ENCODE results near the gene FLT4.

Gene FLT4

DNA sequence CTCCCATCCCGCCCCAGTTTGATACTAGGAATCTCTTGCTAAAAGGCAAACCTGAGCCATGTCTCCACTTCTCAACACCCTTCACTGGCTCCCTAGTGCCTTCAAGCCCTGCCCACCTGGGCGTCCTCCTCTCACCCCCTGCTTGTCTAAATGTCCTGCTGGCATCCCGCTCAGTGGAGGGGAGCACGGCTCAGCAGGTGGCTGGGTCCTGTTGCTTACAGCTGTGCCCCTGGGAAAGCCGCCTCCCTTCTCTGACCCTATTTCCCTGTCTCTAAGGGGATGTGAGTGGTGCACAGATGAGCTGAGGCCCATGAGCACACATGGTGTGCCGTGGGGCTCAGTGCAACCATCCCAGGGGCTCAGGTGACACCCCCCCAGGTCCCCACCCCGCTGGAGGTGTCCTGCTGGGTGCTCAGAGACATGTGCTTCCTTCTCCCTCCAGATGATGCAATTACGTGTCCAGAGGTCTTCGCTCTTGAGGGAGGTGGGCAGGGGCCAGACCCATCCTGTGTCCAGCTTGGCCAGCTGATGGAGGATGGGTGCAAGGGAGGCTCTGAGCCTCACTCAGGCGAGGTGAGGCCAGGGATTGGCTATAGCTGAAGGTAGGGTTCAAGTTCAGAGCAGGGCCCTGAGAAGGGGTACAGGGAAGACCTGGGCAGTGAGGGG lies 24.1 kb downstream of the FLT4 start:
- DNase-seq = no peak

DNA sequence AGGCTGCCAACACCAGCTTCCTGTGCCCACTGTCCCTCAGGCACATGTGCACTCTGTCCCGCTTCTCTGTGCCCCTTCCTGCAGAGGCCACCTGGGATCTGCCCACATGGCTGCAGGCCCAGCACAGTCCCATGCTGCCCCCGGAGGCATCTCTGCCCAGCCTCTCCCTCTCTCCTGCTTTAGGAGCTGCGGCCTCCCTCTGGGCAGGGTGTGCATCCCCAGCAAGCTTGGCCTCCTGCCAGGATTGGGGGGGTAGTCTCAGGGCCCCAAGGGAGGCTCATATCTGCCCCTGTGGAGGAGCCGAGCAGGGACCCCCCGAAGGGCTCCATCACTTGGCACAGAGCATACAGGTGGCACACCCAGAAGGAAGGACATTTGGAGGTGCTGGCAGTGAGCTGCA lies 24.8 kb downstream of the FLT4 start:
- DNase-seq = no peak

DNA sequence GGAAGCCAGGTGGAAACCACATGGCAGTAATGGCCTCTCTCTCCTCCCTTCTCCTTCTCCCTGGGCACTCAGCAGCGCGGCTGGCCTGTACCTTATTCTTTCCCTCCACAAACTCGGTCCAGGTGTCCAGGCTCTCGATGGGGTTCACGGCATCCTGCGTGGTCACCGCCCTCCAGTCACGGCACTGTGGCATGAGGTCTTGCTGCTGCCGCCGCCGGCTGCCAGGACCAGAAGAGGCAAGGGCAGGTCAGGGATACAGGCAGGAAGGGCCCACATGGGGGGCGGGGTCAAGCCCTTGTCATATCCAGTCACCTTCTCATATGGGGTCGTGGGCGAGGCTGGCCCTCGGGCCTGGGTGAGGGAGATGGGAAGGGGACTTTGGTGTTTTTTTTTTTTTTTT lies 25.6 kb downstream of the FLT4 start:
- no peak for DNase-seq

DNA sequence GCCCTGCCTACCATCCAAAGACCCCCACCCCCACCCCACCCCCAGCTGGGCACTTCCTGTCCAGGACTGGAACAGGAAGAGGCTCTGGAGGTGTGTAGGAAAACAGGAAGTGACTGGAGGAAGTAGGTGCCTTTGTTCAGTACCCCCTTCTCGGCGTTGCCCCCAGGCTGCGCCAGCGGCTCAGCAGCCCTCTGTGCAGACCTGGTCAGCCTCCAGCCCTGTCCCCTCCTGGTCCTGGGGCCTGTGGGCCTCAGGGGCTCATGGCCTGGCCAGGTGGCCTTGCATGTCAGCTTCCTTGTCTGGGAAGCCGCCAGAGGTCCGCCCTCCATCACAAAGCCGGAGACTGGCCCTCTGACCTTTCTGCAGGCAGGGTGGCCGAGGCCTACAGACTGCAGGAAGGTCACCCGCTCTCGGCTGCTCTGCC lies 26.0 kb downstream of the FLT4 start:
- DNase-seq = no peak

GRCh38 chr5:180622910-180623309 lies 26.5 kb downstream of the FLT4 start:
- no peak for DNase-seq

DNA sequence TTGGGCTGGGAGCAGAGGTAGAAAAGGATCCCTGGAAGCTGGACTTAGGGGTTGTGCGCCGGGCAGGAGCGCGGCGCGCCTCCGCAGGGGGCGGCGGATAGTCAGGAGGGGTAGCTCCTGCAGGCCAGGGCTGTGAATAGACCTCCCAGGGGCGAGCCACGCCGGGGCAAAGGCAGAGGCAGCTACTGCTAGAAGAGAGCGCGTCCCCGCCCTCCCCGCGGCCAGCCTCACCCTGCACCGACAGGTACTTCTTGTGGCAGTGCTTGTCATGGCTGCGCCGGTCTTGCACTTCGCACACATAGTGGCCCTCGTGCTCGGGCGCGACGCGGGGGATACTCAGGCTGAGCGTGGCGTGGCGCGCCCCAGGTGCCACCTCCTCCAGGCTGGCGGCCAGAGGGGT lies 28.1 kb downstream of the FLT4 start:
- no peak for DNase-seq

DNA sequence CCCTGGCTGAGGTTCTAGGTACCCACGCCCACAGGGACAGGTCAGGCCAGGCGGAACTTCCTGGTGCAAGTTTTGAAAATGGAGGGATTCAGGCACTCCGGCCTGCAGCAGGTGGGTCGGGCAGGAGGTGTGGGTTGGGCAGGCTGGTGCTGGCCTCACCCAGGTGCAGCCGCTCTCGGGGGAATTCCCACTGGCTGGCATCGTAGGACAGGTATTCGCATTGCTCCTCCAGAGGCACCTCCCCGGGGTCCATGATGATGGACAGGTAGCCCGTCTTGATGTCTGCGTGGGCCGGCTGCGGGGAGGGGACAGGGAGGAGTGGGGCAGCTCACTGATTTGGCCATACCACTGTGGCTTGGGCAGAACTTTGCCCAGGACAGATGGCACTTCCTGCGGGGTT lies 29.4 kb downstream of the FLT4 start:
- DNase-seq = no peak

GRCh38 chr5:180619563-180619915 lies 29.9 kb downstream of the FLT4 start:
- DNase-seq = no peak

DNA sequence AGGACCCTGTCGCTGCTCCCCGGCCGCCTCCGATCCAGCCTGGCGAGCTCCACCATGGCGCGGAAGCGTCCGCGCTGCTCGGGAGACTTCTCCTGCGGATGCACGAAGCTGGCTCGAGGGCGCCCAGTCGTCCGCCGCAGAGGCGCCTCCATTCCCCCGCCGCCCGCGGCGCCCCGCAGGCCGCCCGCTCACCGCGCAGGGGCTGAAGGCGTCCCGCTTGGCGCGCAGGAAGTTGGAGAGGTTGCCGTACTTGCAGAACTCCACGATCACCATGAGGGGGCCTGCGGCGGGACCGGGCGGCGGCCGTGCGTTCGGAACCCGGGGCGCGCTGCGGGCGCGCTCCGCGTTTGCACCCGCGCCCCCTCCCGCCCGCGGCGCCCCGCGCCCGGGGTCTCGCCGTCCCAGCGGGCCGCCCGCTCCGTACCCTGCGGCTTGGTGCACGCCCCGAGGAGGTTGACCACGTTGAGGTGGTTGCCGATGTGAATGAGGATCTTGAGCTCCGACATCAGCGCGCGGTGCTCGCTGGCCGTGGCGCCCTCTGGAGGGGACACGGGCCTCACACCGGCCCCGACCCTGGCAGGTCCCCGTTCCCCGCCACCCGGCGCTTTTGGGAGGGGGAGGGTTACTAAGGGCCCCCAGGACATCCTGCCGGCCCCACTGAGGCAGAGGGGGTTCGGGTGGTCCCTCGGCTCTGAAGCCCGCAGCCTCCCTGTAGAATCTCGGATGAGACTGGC lies 30.4 kb downstream of the FLT4 start:
- DNase-seq = peak; percentile 17

DNA sequence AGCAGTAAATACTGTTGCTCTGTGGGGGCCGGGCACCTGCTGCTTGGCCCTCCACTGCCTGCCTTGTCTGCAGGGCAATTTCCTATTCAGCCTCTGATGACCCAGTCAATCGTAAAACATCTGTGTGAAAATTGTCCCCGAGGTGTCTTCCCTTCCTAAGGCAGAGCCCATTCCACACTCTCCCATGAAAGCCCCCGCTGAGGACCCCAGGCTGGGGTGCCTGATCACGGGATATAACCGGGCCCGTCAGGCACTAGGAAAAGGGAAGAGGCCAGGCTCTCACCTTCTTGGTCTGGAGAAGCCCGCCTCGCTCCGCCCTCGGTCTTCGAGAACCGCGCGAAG lies 30.9 kb downstream of the FLT4 start:
- DNase-seq = no peak

DNA sequence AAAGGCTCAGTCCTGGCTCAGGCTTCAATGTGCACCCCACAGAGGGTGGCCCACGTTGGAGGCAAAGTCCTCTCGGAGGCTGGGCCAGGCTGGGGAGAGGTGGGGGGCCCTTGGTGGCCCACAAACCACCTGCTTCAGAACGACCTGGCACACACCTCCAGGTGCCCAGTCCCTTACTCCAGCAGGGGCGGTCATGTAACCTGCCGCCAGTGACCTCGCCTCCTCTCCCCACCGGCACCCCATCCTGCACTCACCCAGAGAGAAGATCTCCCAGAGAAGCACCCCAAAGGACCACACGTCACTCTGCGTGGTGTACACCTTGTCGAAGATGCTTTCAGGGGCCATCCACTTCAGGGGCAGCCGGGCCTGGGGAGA lies 35.6 kb downstream of the FLT4 start:
- no peak for DNase-seq

DNA sequence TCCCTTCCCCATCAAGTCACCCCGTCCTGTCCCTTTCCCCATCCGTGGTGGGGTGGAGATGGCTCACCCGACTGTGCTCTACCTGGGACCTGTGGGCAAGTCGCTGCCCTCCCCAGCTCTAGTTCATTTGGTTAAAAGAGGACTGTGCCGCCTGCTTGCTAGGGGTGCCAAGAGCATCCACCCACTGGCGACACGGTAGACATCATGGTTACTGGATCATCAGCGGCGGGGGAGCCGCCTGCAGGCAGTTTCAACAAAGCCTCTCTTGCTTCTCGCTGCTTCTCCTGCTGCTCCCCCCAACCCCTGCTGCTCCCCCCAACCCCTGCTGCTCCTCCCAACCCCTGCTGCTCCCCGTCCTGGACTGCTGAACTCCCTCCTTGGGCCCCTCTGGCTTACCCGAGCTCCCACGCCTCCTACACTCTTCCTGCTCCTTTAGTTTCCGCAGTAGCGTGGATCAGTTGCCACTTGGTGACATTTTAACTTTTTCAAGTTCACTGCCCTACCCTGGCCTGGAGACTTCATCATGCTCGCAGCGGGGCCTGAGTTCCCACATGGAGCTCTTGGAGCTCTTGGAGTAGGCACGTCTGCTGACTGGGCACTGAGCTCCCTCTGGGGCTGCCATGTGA lies 36.1 kb downstream of the FLT4 start:
- no peak for DNase-seq

DNA sequence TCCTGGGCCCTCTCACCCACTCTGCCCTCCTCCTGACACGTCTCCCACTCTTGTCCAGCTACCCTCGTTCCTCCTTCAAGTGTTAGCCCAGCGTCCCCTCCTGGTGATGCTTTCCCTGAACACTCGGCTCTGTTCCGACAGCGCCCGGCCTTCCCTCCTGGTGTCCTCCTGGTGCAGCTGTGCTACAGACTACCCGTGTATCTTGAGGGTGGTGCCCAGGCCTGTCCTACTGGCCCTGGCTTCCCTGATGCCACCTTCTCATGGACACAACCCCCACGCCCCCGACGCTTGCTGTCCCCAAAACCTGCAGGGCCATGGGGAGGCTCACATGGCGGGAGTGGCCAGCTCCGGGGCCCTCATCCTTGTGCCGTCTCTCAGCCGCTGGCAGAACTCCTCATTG lies 36.7 kb downstream of the FLT4 start:
- no peak for DNase-seq

GRCh38 chr5:180611140-180611850 lies 38.1 kb downstream of the FLT4 start:
- no peak for DNase-seq

GRCh38 chr5:180609817-180610550 lies 39.4 kb downstream of the FLT4 start:
- DNase-seq = no peak

DNA sequence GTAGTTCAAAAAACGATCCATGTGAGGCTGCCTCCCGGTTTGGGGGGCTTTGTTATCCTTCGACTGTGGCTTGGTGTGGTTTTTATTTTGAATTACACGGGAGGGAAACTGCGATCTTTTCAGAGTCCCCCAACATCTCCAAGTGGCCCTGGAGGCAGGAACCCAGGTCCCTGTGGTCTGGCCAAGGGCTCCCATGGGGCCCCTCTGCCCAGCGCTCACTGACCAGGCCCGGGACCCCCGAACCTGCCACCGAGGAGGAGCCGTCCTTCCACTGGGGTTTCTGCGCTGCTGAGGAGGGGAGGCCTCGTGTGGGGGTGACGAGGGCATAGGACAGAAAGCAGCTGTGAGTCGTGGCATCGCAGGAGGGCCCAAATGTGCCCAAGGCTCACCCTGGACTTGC lies 40.0 kb downstream of the FLT4 start:
- DNase-seq = no peak

DNA sequence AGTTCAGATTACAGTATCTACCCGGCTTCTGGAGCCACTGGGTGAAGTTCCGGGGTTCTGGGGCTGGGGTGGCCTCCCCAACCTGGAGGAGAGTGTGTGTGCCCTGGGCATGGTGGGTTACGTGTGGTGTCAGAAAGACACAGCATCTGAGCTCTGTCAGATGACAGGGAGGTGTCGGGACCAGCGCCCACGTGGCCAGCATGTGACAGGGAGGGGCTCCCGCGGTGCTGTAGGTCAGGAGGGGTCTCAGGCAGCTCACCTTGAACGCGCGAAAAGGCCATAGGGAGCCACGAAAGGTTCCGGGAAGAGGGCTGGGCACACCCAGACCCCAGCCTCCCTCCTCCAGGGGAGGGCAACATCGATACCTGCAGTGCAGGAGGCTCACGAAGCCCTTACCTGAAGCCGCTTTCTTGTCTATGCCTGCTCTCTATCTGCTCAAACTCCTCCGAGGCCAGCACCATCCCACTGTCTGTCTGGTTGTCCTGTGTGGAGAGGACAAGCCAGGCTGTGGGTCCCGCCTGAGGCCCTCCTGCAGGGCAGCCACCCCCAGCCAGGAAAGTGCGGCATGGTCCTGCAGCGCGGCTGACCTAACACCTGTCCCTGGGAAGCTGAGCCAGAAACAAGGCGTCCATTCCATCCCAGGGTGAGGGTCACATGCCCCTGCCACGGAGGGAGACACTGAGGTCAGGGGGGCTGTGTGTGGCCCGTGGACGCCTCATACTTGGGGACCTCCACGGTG lies 40.7 kb downstream of the FLT4 start:
- DNase-seq = no peak

- DNase-seq = peak; percentile 9
Measured at GRCh38 chr5:180607861-180608571, 41.4 kb downstream of the FLT4 start.

- DNase-seq = no peak
Measured at GRCh38 chr5:180606215-180606785, 43.1 kb downstream of the FLT4 start.

DNA sequence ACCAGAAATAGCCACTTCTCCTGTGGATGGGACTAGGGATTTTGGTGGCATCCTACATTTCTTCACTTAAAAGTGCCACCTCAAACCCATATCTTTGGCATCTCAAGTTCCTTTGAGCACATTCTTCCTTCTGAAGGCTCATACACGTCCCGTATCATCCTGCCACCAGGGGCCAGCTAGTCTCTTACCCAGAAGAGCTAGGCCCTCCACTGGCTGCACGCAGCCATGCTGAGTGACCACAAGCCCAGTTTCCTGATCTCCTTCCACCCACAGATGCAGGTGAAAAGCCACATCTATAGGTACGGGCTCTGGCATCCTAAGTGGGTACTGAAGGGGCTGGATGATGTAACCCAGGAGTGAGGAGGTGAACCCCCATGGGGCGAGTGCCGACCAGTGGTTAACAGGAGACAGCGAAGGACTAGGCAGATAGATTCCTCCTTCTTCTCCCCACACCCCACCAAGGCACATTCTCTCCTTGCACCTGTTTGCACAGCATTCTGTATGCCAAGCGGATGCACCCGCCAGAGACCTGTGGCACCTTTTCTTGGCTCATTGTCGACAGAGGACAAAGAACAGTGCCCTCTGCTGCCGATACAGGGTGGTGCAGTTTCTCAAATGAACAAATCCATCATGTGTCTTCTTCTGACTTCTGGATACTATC lies 43.7 kb downstream of the FLT4 start:
- peak; percentile 62 for DNase-seq

GRCh38 chr5:180604271-180604670 lies 45.1 kb downstream of the FLT4 start:
- no peak for DNase-seq
